ENCODE data around the gene ETFRF1. TPM values are rescaled to one million over a fixed set of nuclear protein-coding genes. Genes with fewer than 3 reads are reported as not detected.

ETFRF1 gene
- total and polyA plus RNA-seq, 5 donors from 2014 or later, result 18.0 to 32.8 (median 28.3) TPM

GRCh38 chr12:25248137-25248536, 53.1 kb downstream of the ETFRF1 start:
- ATAC-seq (ENCODE audit: low read depth in 2 of 2) (no peak), DNase-seq (no peak)
- H3K4me1 ChIP-seq (ENCODE audit: control insufficient read depth, insufficient read depth, low read length, poor library complexity, severe bottlenecking), result peaks cover 25% of the 10 kb centered on the region
- no peak overlapping the region for H3K4me3 ChIP-seq (ENCODE audit: low read depth, low read length)
- H3K27me3 ChIP-seq (ENCODE audit: control insufficient read depth, insufficient read depth, low read length), result peaks cover 2% of the 10 kb centered on the region
- peaks cover 18% of the 10 kb centered on the region for H3K36me3 Mint-ChIP-seq
- no peaks in the 10 kb centered on the region for H3K9me3 ChIP-seq (ENCODE audit: control insufficient read depth in 2 of 2, low read length in 2 of 2)
- peaks cover 4% of the 10 kb centered on the region for H3K27me3 Mint-ChIP-seq
- H3K9me3 Mint-ChIP-seq, result no peaks in the 10 kb centered on the region
- no peak overlapping the region for H3K27ac Mint-ChIP-seq
- peaks cover 3% of the 10 kb centered on the region for H3K36me3 ChIP-seq (ENCODE audit: control insufficient read depth, insufficient read depth, low read length)
- no peak overlapping the region for H3K27ac ChIP-seq (ENCODE audit: insufficient read depth, low read length, poor library complexity, severe bottlenecking)
- peak overlapping the region in 2 of 4 donors; percentile 54 to 69 for H3K4me3 Mint-ChIP-seq
- H3K4me1 Mint-ChIP-seq, result peaks cover 21 to 51% (median 40%) of the 10 kb centered on the region in 4 donors

- DNase-seq, result no peak
- Histone ChIP-seq H3K27me3 (ENCODE audit: control insufficient read depth, insufficient read depth, low read length) (peaks cover 2% of the 10 kb centered on the region), H3K36me3 (ENCODE audit: control insufficient read depth, insufficient read depth, low read length) (peaks cover 3% of the 10 kb centered on the region), H3K27ac (ENCODE audit: insufficient read depth, low read length, poor library complexity, severe bottlenecking) (no peak overlapping the region), H3K9me3 (ENCODE audit: control insufficient read depth in 2 of 2, low read length in 2 of 2) (no peaks in the 10 kb centered on the region), H3K4me1 (ENCODE audit: control insufficient read depth, insufficient read depth, low read length, poor library complexity, severe bottlenecking) (peaks cover 25% of the 10 kb centered on the region), H3K4me3 (ENCODE audit: low read depth, low read length) (no peak overlapping the region)
- ATAC-seq (ENCODE audit: low read depth in 2 of 2), result no peak
- H3K4me3 Mint-ChIP-seq, result peak overlapping the region; percentile 87 to 98 (median 94)
- peaks cover 4% of the 10 kb centered on the region for H3K27me3 Mint-ChIP-seq
- peak overlapping the region in 1 of 3 donors; percentile 43 for H3K27ac Mint-ChIP-seq
- no peaks in the 10 kb centered on the region for H3K9me3 Mint-ChIP-seq
- peaks cover 17% of the 10 kb centered on the region for H3K36me3 Mint-ChIP-seq
- H3K4me1 Mint-ChIP-seq, result peaks cover 21 to 57% (median 45%) of the 10 kb centered on the region in 4 donors
These were observed 53.7 kb downstream of the ETFRF1 start for GRCh38 chr12:25248732-25249131.

GRCh38 chr12:25249931-25250738, 55.1 kb downstream of the ETFRF1 start:
- Histone ChIP-seq H3K4me1 (ENCODE audit: control insufficient read depth, insufficient read depth, low read length, poor library complexity, severe bottlenecking) (peaks cover 25% of the 10 kb centered on the region), H3K27me3 (ENCODE audit: control insufficient read depth, insufficient read depth, low read length) (peaks cover 2% of the 10 kb centered on the region), H3K36me3 (ENCODE audit: control insufficient read depth, insufficient read depth, low read length) (peaks cover 3% of the 10 kb centered on the region), H3K9me3 (ENCODE audit: control insufficient read depth in 2 of 2, low read length in 2 of 2) (no peaks in the 10 kb centered on the region), H3K27ac (ENCODE audit: insufficient read depth, low read length, poor library complexity, severe bottlenecking) (peak overlapping the region; percentile 75), H3K4me3 (ENCODE audit: low read depth, low read length) (peak overlapping the region; percentile 88)
- Mint-ChIP-seq H3K4me1 (peaks cover 16 to 56% (median 41%) of the 10 kb centered on the region in 4 donors), H3K27me3 (peaks cover 4% of the 10 kb centered on the region), H3K36me3 (peaks cover 12% of the 10 kb centered on the region), H3K9me3 (no peaks in the 10 kb centered on the region), H3K4me3 (peak overlapping the region; percentile 87 to 98 (median 94)), H3K27ac (peak overlapping the region; percentile 86 to 93 (median 91))
- DNase-seq, result peak; percentile 38 to 50 (median 44)
- peak; percentile 26 to 35 for ATAC-seq (ENCODE audit: low read depth in 2 of 2)

- DNase-seq (peak; percentile 86 to 94 (median 88)), ATAC-seq (ENCODE audit: low read depth in 2 of 2) (peak; percentile 91 to 93)
- H3K9me3 Mint-ChIP-seq, result no peaks in the 10 kb centered on the region
- Histone ChIP-seq H3K9me3 (ENCODE audit: control insufficient read depth in 2 of 2, low read length in 2 of 2) (no peaks in the 10 kb centered on the region), H3K27ac (ENCODE audit: insufficient read depth, low read length, poor library complexity, severe bottlenecking) (peak within 1 kb of the TSS; percentile 75), H3K4me1 (ENCODE audit: control insufficient read depth, insufficient read depth, low read length, poor library complexity, severe bottlenecking) (peaks cover 25% of the 10 kb centered on the region), H3K27me3 (ENCODE audit: control insufficient read depth, insufficient read depth, low read length) (peaks cover 2% of the 10 kb centered on the region), H3K36me3 (ENCODE audit: control insufficient read depth, insufficient read depth, low read length) (no peaks in the 10 kb centered on the region), H3K4me3 (ENCODE audit: low read depth, low read length) (peak within 1 kb of the TSS; percentile 88)
- H3K4me3 Mint-ChIP-seq, result peak within 1 kb of the TSS; percentile 92 to 98 (median 97)
- peaks cover 15 to 47% (median 34%) of the 10 kb centered on the region in 4 donors for H3K4me1 Mint-ChIP-seq
- peak within 1 kb of the TSS; percentile 91 to 96 (median 93) for H3K27ac Mint-ChIP-seq
- H3K36me3 Mint-ChIP-seq, result peaks cover 4% of the 10 kb centered on the region
- peaks cover 4% of the 10 kb centered on the region for H3K27me3 Mint-ChIP-seq
These were observed 56.0 kb downstream of the ETFRF1 start, which contains the start of gene KRAS for GRCh38 chr12:25250744-25251730. Gene KRAS (minus strand): TSS chr12:25250929.

GRCh38 chr12:25251769-25252168, 56.7 kb downstream of the ETFRF1 start:
- H3K4me3 Mint-ChIP-seq, result peak overlapping the region; percentile 75 to 98 (median 88)
- peaks cover 4% of the 10 kb centered on the region for H3K27me3 Mint-ChIP-seq
- Histone ChIP-seq H3K36me3 (ENCODE audit: control insufficient read depth, insufficient read depth, low read length) (no peaks in the 10 kb centered on the region), H3K27me3 (ENCODE audit: control insufficient read depth, insufficient read depth, low read length) (peaks cover 2% of the 10 kb centered on the region), H3K9me3 (ENCODE audit: control insufficient read depth in 2 of 2, low read length in 2 of 2) (no peaks in the 10 kb centered on the region), H3K4me3 (ENCODE audit: low read depth, low read length) (peak overlapping the region; percentile 59), H3K27ac (ENCODE audit: insufficient read depth, low read length, poor library complexity, severe bottlenecking) (no peak overlapping the region), H3K4me1 (ENCODE audit: control insufficient read depth, insufficient read depth, low read length, poor library complexity, severe bottlenecking) (peaks cover 25% of the 10 kb centered on the region)
- H3K9me3 Mint-ChIP-seq, result no peaks in the 10 kb centered on the region
- no peak for ATAC-seq (ENCODE audit: low read depth in 2 of 2)
- peak overlapping the region; percentile 18 to 88 (median 88) for H3K27ac Mint-ChIP-seq
- no peak for DNase-seq
- H3K4me1 Mint-ChIP-seq, result peaks cover 15 to 47% (median 33%) of the 10 kb centered on the region in 4 donors
- H3K36me3 Mint-ChIP-seq, result peaks cover 4% of the 10 kb centered on the region

- no peak for DNase-seq
- ATAC-seq (ENCODE audit: low read depth in 2 of 2), result no peak
- no peaks in the 10 kb centered on the region for H3K36me3 Mint-ChIP-seq
- Histone ChIP-seq H3K27ac (ENCODE audit: insufficient read depth, low read length, poor library complexity, severe bottlenecking) (no peak overlapping the region), H3K27me3 (ENCODE audit: control insufficient read depth, insufficient read depth, low read length) (peaks cover 2% of the 10 kb centered on the region), H3K36me3 (ENCODE audit: control insufficient read depth, insufficient read depth, low read length) (no peaks in the 10 kb centered on the region), H3K4me3 (ENCODE audit: low read depth, low read length) (no peak overlapping the region), H3K4me1 (ENCODE audit: control insufficient read depth, insufficient read depth, low read length, poor library complexity, severe bottlenecking) (peaks cover 25% of the 10 kb centered on the region), H3K9me3 (ENCODE audit: control insufficient read depth in 2 of 2, low read length in 2 of 2) (no peaks in the 10 kb centered on the region)
- H3K27ac Mint-ChIP-seq, result peak overlapping the region in 2 of 3 donors; percentile 42 to 57
- peak overlapping the region in 3 of 4 donors; percentile 63 to 98 (median 92) for H3K4me3 Mint-ChIP-seq
- H3K27me3 Mint-ChIP-seq, result peaks cover 4% of the 10 kb centered on the region
- H3K9me3 Mint-ChIP-seq, result no peaks in the 10 kb centered on the region
- peaks cover 9 to 39% (median 26%) of the 10 kb centered on the region in 4 donors for H3K4me1 Mint-ChIP-seq
These were observed 57.9 kb downstream of the ETFRF1 start for GRCh38 chr12:25252946-25253345.

- H3K36me3 Mint-ChIP-seq, result no peaks in the 10 kb centered on the region
- H3K4me3 ChIP-seq (ENCODE audit: low read depth, low read length), result no peak overlapping the region
- H3K36me3 ChIP-seq (ENCODE audit: control insufficient read depth, insufficient read depth, low read length), result no peaks in the 10 kb centered on the region
- H3K27ac ChIP-seq (ENCODE audit: insufficient read depth, low read length, poor library complexity, severe bottlenecking), result no peak overlapping the region
- DNase-seq (peak in 1 of 3 donors; percentile 15), ATAC-seq (ENCODE audit: low read depth in 2 of 2) (no peak)
- H3K4me1 ChIP-seq (ENCODE audit: control insufficient read depth, insufficient read depth, low read length, poor library complexity, severe bottlenecking), result peaks cover 21% of the 10 kb centered on the region
- H3K9me3 Mint-ChIP-seq, result no peaks in the 10 kb centered on the region
- H3K4me1 Mint-ChIP-seq, result peaks cover 9 to 35% (median 23%) of the 10 kb centered on the region in 4 donors
- no peaks in the 10 kb centered on the region for H3K9me3 ChIP-seq (ENCODE audit: control insufficient read depth in 2 of 2, low read length in 2 of 2)
- H3K27me3 Mint-ChIP-seq, result peaks cover 4% of the 10 kb centered on the region
- H3K27me3 ChIP-seq (ENCODE audit: control insufficient read depth, insufficient read depth, low read length), result peaks cover 2% of the 10 kb centered on the region
- peak overlapping the region; percentile 3 to 98 (median 22) for H3K4me3 Mint-ChIP-seq
- peak overlapping the region; percentile 26 to 57 (median 42) for H3K27ac Mint-ChIP-seq
These were observed 58.5 kb downstream of the ETFRF1 start for GRCh38 chr12:25253371-25254068.

All from CD4-positive, CD25-positive, alpha-beta regulatory T cell (primary cell).